Bronchial epithelial cell (primary cell): ENCODE measurements around the gene ZCCHC4. TPM values are rescaled to one million over a fixed set of nuclear protein-coding genes. Genes with fewer than 3 reads are reported as not detected.

Source experiments
- DNase-seq: peaks from one replicate; pipeline ENCODE4 v3.0.0-alpha.2; 2010; ENCODE audit warnings: low read depth
- FAIRE-seq: peaks from 2 replicates; lab custom pipeline; 2011; peaks lifted over from hg19 to GRCh38; lab: Jason Lieb, UNC
- H3K27me3 ChIP-seq: 2 replicates; pipeline ENCODE4 v1.5.1; 2011; ENCODE audit warnings: low read length; ENCODE audit not compliant: control insufficient read depth, insufficient read depth
- H3K36me3 ChIP-seq: 2 replicates; pipeline ENCODE4 v1.5.1; 2011; ENCODE audit warnings: low read length; ENCODE audit not compliant: control insufficient read depth, insufficient read depth
- H3K4me3 ChIP-seq: 2 replicates; pipeline ENCODE4 v1.5.1; 2011; ENCODE audit warnings: mild to moderate bottlenecking, low read depth, low read length, control low read depth
- CTCF ChIP-seq: IDR thresholded peaks from 2 replicates; pipeline ENCODE4 v1.5.1; 2011; ENCODE audit warnings: mild to moderate bottlenecking, moderate library complexity, low read length, control low read depth, inconsistent platforms; ENCODE audit not compliant: insufficient read depth, severe bottlenecking
- total RNA-seq: library from RNA; depleted of rRNA; stranded (reverse); fragments of >200 nt; gene quantifications from 2 replicates; pipeline ENCODE4 v1.2.1, GENCODE V29; 2014

Gene ZCCHC4
- total RNA-seq, 1 donor from 2014 or later = 12.4 TPM

GRCh38 chr4:25417014-25417413 lies 104.4 kb downstream of the ZCCHC4 start:
- no peak for FAIRE-seq
- no peak overlapping the region for H3K4me3 ChIP-seq

More at GRCh38 chr4:25417014-25417413, 104.4 kb downstream of the ZCCHC4 start:
- Histone ChIP-seq H3K36me3 (peaks cover 2% of the 10 kb centered on the region), H3K27me3 (no peaks in the 10 kb centered on the region)
- no peak for TF ChIP-seq CTCF
- no peak for DNase-seq

Other genes starting within 250 kb of the ZCCHC4 start
- 6.6 and 7.0 TPM in 2 replicates for gene SEPSECS, start 152.3 kb upstream of the ZCCHC4 start, total RNA-seq
- 14.5 and 15.7 TPM in 2 replicates for gene PI4K2B, start 78.7 kb upstream of the ZCCHC4 start, total RNA-seq
- gene ANAPC4, start 64.5 kb downstream of the ZCCHC4 start, total RNA-seq = 12.5 and 15.0 TPM in 2 replicates